HG03280 (cell line): ENCODE measurements around the gene SUGCT.

Experiments used
- ATAC-seq: cut with Tn5 transposase; IDR thresholded peaks from one replicate; pipeline ENCODE4 v1.9.1; 2021; ENCODE audit warnings: mild to moderate bottlenecking, moderate library complexity; ENCODE audit not compliant: unreplicated experiment

SUGCT gene

DNA sequence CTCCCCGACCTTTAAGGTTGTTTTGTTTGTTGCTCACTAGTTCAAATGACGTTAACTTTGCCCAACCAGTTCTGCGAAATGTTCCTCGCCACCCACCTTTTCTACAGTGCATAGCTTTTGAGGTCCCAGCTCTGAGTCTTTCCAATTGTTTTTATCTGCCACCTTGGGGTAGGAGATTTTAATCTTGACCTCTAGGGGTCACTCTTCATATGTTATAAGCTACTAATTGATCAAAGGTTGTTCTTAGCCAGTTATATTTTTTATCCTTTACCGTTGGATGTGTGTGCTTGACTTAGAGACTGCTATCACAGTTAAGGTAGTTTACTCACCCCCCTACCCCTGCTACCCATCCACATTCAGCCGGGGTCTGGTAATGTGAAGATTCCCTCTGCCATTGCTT is 372.4 kb downstream of the SUGCT start:
- ATAC-seq: no peak

DNA sequence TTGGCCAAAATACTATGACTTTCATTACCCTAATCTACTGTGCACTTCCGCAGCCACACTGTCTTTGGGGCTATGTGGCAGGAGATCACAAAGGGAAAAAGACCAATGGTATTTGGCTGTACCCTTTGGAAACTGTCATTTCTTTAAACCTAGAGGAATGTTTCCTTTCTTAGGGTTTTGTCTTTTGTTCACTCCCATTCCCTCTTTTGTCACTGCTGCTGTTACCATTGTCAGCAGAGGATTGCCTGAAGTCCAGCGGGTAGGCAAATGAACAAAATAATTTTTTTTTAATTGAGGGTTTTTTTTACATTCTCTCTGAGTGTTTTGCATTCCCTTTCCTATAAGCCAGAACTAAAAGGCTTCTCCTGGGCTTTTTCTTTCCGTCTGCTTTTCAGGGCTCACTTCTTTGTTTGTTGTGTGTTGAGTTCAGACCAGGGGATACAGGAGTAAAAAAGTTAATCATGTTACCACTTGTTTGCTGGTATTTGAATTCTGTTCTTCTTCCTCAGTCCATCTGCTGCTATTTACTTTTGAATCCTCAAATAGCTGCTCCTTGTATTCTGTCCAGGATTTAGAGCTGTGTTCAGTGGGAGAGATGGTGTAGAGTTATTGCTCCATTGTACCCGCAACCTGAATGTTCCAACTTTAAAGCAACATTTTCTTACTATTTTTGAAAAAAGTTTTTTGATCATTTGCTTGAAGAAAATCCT is 374.6 kb downstream of the SUGCT start:
- ATAC-seq: no peak

DNA sequence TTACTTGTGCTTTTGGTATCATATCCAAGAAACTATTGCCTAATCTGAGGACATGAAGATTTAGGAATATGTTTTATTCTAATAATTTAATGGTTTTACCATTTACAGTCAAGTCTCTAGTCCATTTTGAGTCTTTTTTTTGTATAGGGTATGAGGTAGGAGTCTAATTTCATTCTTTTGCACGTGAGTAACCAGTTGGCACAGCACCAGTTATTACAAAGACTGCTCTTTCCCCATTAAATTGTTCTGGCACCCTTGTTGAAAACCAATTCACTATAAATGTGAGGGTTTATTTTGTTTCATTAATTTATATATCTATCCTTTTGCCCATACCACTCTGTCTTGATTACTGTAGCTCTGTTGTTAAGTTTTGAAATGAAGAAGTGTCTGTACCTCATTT is 381.6 kb downstream of the SUGCT start:
- no peak for ATAC-seq

DNA sequence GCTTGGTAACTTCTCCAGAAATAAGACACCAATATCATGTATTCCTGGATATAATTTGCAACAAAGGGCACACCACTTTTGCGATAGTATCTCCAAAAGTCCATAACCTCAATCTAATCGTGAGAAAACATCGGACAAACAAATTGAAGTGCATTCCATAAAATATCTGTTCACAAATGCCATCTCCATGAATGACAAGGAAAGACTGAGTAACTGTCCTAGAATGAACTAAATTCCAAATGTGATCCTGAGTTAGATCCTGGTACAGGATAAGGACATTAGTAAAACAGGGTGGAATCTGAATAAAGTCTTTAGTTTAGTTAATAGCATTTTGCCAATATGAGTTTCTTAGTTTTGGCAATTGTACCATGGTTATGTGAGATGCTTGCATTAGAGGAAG is 384.2 kb downstream of the SUGCT start:
- ATAC-seq: no peak

DNA sequence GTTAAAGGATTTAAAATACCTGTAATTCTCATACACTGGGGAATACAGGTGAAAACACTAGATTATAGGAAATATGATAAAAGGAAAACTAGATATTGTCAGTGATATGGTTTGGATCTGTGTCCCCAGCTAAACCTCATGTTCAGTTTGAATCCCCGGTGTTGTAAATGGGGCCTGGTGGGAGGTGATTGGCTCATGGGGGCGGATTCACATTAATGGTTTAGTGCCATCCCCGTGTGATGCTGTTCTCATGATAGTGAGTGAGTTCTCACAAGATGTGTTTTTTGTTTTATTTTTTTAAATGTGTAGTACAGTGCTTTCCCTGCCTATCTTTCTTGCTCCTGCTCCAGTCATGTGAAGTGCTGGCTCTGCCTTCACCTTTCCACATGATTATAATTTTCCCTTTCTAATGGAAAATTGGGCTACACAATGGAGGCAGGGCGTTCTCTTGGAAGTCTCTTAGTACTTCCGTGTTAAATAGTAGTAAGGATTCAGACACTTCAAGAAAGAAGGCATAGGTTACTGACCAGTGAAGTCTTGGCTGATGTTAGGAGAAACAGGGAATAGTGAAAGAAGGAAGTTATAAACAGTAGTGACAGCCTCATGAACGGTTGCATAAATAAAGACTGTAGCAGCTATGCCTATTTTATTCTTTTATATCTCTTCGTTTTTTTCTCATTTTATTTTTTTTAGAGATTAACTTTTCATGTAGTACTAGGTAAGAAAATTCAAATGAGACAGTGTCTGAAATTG is 386.4 kb downstream of the SUGCT start:
- no peak for ATAC-seq

DNA sequence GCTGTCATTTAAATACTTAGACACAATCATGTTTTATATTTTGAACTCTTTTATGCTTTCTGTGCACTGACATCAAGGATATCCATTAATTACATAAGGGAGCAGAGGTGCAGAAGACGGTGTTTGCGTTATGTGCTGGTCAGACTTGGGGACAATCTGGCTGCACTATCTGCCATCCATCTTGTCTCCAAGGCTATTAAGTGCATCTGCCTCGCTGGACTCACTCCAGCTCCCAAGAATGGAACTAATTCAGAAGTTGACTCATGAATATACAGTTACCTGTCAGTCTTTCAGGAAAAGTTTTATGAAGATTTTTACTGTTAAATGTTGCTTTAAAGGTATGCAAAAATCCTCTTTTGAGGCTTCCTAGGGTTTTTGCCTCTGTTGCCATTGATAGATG is 391.0 kb downstream of the SUGCT start:
- no peak for ATAC-seq

DNA sequence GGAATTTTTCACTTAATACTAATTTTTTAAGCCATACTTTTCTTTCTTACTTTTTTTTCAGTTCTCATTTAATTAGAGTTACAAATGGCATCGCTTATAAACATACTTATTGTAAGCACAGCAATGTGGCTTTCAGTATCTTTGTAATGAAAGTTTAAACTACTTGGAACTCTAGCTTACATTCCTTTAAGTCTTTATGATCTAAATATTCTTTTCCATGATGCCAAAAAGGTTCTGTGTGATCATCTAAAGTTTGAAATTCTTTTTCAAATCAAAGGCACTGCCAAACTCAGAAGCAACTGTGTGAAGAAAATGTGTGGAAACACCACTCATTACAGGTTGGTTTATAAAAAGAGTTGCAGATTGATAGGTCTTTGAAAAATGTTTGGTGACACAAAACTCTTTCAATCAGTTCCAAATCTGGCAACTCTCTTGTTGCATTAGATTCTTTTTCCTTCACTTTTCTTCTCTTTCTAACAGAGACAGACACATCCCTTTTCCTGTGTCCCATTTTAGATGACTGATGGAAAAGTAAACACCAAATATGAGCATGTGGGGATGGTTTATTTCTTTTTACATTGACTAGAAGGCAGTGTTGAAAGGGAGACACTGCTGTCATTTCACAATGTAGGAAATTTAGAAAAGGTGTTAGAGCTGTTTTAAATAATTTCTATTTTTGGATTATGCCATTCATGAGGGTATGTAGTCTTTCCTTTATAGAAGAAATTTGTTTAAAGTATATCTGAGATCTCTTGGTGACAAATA is 392.3 kb downstream of the SUGCT start:
- no peak for ATAC-seq

DNA sequence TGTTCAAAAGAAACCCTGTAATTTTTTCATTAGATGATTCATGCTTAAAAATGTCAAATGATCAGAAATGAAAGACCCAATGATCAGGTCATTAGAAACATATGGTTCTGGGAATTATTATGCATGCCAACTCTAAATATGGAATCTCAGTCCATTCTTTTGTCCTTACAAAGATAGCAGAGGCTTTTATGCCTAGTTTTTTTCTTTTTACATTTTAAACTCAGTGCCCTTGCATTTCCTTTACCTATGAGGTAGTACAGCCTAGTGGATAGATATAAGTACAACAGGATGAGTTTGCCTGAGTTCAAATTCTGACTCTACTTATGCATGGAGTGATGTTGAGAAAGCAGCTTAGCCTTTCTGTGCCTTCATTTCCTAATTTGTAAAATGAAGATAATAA is 392.9 kb downstream of the SUGCT start:
- no peak for ATAC-seq

DNA sequence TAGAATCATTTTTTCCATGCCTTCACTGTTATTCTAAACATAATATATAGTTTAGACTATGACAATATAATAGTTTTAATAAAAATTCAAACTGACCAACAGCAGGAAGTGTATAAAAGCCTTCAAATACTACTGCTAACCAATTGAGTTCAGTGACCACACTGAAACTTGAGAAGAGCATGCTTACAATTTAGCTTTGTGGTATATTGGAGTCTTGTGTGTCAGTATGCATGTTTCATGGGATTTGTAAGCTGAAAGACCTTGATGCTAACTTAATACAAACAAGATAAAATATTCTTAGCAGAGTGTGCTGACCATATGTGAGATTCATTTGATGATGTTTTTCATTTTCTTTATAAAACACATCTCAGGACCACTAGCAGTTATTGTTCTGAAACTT is 395.5 kb downstream of the SUGCT start:
- ATAC-seq: no peak

DNA sequence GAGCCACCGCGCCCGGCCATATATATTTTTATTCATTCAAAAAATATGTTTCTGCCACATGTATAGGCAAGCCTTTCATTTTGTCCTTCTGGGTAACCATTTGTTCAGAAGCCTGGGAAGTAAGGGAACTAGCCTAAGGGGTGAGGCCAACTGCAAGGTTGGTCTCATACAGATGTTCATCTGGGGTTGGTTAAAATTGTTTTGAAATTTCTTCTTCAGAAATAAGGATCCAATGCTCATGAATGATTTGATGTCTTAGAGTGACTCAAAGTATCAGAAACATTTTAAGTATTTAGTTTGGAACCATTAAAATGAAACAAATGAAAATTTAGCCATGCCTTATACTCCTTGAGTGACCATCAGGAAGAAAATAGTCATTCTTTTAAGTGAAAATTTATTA is 397.2 kb downstream of the SUGCT start:
- ATAC-seq: no peak

DNA sequence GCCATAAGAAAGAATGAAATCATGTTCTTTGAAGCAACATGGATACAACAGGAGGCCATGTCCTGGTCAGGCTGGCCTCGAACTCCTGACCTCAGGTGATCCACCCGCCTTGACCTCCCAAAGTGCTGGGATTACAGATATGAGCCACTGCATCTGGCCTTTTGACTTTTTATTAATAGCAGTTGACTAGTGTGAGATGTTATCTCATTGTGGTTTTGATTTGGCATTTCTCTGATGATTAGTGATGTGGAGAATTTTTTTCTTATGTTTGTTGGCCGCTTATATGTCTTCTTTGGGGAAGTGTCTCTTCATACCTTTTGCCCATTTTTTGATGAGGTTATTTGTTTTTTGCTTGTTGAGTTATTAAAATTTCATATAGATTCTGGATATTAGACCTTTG is 400.9 kb downstream of the SUGCT start:
- ATAC-seq: no peak

DNA sequence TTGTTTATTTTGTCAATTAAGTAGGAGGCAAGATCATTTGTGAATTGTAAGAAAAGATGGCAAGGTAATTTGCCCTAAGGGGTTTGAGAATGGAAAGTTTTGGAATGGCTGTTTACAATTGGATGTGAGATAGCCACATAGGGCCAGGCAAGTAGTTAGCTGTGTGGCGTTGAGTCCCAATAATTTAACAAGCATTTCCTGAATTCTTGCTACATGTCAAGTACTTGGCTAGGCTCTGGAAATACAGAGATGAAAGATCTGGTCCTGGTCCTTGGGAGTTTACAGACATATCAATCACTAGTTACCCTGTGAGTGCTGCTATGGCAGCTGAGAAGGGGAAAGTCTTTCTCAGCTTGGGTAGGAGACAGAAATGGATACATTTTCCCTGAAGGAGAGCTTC is 401.6 kb downstream of the SUGCT start:
- no peak for ATAC-seq

DNA sequence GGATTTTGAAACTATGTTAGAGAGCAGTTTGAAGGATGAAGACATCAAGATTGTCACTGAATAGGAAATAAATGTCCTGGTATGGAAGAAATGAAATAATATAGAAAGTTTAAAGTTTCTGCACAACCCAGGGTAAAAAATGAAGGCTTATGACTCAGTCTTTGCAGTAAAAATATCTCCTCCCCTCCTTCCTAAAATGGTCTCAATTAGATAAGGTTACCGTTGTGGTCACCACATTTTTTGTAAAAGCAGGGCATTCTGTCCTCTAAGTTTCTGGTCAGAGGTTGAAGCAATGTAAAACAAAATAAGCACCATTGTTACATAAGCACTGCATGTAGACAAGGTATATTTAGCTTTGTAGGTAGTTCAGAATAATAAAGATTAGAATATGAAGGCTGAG is 403.5 kb downstream of the SUGCT start:
- ATAC-seq: no peak

DNA sequence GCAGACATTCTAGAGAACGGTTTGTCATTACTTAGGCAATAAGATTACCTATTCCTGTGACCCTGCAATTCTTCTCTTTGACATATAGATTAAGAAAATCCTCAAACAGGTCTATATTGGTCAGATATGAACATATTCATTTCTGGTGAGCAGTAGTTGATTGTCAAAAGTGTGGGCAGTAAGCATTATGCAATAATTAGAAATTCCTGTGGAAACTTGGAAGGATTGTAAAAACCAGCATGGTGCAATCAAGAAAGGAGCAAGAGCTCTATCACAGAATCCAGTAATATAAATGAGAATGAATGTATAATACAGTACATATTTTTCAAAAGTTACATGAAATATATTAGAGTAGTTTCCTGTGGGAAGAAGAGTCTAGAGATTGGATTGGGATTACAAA is 406.5 kb downstream of the SUGCT start:
- ATAC-seq: no peak

DNA sequence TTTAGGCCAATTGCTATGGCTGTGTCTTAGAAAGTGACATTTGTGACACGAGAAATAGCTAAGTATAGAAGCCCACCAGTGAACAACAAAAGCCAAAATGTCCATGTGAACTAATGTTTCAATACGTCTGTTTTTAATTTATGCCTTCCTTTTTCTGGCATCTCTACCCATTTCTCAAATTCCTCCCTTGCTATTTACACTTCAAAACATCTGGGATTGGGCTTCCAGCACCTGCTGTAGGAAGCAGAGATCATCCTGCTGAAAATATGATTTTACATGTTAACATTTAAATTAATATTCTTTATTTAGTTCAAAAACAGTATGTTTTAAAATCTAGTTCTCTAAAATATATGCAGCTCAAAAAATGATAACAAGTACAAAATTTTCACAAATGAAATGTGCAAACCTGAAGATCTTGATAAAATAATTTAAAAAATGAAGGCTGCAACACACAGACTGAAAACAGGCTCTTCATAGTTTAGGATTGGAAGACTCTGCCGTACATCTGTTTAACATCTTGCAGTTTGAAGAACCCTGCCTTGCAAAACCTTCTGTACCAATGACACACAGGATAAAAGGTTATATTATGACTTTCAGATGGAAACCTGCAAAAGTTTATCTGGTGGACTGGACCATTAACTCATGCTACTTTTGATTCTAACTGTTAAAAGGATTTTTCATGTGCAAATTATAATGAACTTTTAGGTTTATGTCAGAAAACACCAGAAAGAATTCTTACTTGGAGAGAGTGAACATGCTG is 408.4 kb downstream of the SUGCT start:
- no peak for ATAC-seq

DNA sequence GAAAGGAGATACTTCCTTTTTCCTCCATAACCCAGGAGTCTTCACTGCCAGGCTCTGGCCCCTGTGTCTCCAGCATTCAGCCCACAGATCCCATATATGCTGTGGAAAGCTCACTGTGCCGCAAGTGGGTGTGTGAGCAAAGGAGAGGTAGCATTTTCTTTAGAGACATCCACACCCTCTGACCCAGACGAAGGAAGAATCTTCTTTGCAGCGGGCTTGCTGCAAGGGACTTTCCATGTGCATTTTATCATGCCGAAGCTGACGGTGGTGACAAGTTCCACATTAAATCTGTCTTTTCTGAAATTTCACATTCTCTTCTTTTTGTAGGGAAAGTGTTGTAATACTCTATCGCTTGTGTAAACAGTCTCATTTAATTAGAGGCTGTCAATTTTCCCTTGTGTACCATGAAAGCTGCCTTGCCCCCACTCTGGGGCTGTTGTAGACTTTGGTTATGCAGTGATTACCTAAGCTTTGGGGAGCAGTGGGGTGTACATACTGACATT is 409.5 kb downstream of the SUGCT start:
- no peak for ATAC-seq

DNA sequence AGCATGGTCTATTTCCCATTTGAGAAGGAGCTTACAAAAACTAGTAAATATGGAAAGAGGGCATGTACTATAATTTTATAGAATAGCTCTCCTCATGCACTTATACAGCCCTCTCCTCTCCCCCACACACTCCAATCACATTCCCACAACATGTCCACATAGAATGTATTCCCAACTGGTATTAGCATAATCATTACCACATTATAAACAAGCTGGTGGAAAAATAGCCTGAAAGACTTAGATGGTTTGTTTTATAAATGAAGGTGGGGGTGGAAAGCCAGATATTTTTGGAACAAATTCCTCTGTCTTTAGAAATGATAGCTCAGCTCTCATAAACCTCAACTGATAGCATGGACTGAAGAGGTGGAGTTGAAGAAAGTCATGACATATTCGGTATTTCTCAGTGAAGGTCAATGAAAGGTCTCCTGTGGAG is 410.1 kb downstream of the SUGCT start:
- ATAC-seq: no peak

DNA sequence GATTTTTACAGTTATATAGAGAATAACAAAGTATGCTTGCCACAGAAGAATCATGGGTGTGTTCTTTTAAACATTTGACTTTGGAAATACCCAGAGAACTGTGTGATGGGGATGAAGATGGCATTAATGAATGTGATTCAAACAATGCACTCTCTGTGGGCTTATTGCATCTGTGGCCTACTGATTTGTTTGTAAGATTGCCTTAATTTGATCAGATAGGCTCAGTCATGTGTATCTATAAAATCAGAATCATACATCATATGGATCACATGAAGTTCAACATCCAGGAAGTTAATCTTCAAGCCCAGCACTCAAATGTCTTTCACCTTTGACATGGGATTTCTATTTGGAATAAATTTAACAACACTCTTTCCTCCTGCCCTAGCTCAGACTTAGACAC is 410.9 kb downstream of the SUGCT start:
- no peak for ATAC-seq

DNA sequence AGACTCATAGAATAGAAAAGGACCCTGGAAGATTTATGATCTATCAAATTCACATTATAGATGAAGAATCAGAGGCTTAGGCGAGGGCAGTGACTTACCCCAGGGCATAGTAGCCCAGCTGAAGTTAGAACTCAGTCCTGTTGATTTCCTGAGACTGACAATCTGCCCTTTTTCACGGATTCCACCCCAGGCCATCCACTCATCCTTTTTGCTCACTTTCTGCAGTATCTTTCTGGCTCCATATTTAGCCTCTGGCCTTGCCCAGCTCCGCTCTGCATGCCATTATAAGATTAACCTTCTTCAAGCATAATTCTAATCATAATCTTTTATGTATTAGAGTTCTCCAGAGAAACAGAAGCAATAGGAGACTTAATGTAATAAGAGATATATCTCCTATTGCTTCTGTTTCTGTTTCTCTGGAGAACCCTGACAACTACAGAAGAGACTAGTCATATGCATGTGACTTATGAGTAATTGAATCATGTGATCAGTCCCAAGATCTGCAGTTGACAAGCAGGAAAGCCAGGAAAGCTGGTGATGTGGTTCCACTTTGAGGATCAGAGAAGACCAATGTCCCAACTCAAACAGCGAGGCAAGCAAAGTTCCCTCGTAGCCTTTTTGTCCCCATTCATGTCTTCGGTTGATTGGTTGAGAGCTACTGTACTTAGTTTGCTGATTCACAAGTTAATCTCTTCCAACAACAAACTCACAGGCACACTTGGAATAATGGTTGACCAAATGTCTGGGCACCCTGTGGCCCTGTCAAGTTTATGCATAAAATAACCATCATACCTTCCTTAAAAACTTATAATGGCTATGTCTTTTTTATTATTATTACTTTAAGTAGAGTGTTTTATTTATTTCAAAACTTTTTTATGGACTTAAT is 412.1 kb downstream of the SUGCT start:
- no peak for ATAC-seq
